Stimulated activated CD4-positive, alpha-beta T cell treated with anti-CD3 and anti-CD28 coated beads, Interleukin-12 subunit alpha, Interleukin-12 subunit beta, amount 100 ng/mL, for 48 hours (primary cell): ENCODE measurements around the gene RBMS3.

Source experiments
- DNase-seq, 3 donors: peaks; one replicate each; pipeline ENCODE4 v3.0.0-alpha.2; 2020; ENCODE audit warnings: low read depth in 2 of 3, low spot score in 1 of 3

RBMS3 gene

GRCh38 chr3:29922992-29923746 lies 642.3 kb downstream of the RBMS3 start:
- DNase-seq: no peak

GRCh38 chr3:29924783-29925561 lies 644.1 kb downstream of the RBMS3 start:
- DNase-seq: no peak

GRCh38 chr3:29926378-29926777 lies 645.5 kb downstream of the RBMS3 start:
- no peak for DNase-seq

- no peak for DNase-seq
Measured at GRCh38 chr3:29932696-29933325, 651.9 kb downstream of the RBMS3 start.

GRCh38 chr3:29933802-29934490 lies 653.1 kb downstream of the RBMS3 start:
- no peak for DNase-seq

GRCh38 chr3:29934751-29935150 lies 653.9 kb downstream of the RBMS3 start:
- DNase-seq: no peak

- no peak for DNase-seq
Measured at GRCh38 chr3:29936054-29936453, 655.2 kb downstream of the RBMS3 start.

- DNase-seq: no peak
Measured at GRCh38 chr3:29936766-29937165, 655.9 kb downstream of the RBMS3 start.

- no peak for DNase-seq
Measured at GRCh38 chr3:29937185-29937584, 656.3 kb downstream of the RBMS3 start.

- no peak for DNase-seq
Measured at GRCh38 chr3:29940759-29941323, 660.0 kb downstream of the RBMS3 start.

- DNase-seq: no peak
Measured at GRCh38 chr3:29942297-29942696, 661.4 kb downstream of the RBMS3 start.

- DNase-seq: no peak
Measured at GRCh38 chr3:29949131-29949530, 668.3 kb downstream of the RBMS3 start.

- no peak for DNase-seq
Measured at GRCh38 chr3:29949940-29950616, 669.2 kb downstream of the RBMS3 start.

- DNase-seq: no peak
Measured at GRCh38 chr3:29952431-29952830, 671.6 kb downstream of the RBMS3 start.

GRCh38 chr3:29955413-29955812 lies 674.5 kb downstream of the RBMS3 start:
- no peak for DNase-seq

- no peak for DNase-seq
Measured at GRCh38 chr3:29958816-29959215, 677.9 kb downstream of the RBMS3 start.

GRCh38 chr3:29971895-29972294 lies 691.0 kb downstream of the RBMS3 start:
- no peak for DNase-seq

GRCh38 chr3:29972320-29972993 lies 691.6 kb downstream of the RBMS3 start:
- DNase-seq: no peak

- DNase-seq: no peak
Measured at GRCh38 chr3:29973763-29974162, 692.9 kb downstream of the RBMS3 start.

- DNase-seq: no peak
Measured at GRCh38 chr3:29976871-29977270, 696.0 kb downstream of the RBMS3 start.
